GM21367 (cell line): ENCODE results near the gene RAB8A.
A peak's percentile ranks its signal among the peaks of the same experiment; 100 is the strongest.
"Not testable (repeated sequence)": the region's sequence is repeated elsewhere in the genome, so short reads cannot be mapped to it uniquely, and the experiment has no call there.

Source experiments
- ATAC-seq: cut with Tn5 transposase; IDR thresholded peaks from one replicate; pipeline ENCODE4 v1.9.1; 2021; ENCODE audit not compliant: unreplicated experiment

RAB8A gene

GRCh38 chr19:16106121-16106520, 5.6 kb upstream of the RAB8A start:
- ATAC-seq: no peak

DNA sequence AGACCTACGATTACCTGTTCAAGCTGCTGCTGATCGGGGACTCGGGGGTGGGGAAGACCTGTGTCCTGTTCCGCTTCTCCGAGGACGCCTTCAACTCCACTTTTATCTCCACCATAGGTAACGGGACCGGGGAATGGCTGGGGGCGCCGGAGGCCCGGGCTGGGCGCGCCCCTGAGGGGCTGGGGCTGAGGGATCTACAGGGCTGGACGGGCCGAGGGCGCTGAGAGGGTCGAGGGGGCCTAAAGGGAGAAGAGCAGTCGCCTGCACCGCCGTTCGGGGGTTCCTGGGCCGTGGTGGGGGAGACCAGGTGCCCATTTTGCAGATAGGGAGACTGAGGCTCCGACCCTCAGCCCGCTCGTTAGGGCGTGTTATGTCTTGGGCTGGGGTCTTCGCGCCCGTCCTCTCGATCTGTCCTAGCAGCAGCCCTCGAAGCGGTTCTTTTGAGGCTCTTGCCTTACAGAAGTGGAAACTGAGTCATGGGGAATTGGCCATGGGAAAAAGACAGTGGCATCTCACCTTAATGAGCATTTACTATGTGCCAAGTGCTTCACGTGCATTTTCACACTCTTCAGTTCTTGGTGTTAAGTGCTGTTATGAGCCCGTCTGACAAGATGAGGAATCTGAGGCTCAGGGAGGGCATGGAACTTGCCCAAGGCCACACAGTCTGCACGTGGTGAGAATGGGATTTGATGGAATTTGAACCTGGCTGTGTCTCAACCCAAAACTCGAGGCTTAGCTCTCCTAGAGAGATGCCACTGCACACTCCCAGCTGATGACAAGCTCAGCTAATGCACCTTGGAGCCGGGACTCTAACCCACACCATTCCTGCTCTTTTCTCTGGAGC, 442 bp downstream of the RAB8A start:
- ATAC-seq: no peak

DNA sequence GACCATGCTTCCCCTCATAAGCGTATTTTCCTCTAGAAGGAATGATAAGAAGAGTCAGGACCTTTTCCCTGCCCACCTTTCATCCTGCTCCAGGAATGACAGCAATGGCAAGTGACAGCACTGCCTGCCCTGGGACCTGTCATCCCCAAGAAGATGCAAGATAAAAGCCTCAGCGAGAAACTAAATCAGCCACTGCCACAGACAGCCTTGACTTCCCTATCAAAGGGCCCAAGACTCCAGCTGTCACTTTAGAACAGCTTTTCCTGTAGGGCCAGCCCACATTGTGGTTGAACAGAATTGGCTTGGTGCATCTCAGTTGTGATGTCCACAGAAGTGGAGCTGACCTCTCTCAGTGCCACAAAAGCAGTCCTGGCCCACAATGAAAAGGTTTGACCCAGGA, 1.1 kb downstream of the RAB8A start:
- ATAC-seq: no peak

GRCh38 chr19:16113727-16114126, 2.0 kb downstream of the RAB8A start:
- no peak for ATAC-seq

DNA sequence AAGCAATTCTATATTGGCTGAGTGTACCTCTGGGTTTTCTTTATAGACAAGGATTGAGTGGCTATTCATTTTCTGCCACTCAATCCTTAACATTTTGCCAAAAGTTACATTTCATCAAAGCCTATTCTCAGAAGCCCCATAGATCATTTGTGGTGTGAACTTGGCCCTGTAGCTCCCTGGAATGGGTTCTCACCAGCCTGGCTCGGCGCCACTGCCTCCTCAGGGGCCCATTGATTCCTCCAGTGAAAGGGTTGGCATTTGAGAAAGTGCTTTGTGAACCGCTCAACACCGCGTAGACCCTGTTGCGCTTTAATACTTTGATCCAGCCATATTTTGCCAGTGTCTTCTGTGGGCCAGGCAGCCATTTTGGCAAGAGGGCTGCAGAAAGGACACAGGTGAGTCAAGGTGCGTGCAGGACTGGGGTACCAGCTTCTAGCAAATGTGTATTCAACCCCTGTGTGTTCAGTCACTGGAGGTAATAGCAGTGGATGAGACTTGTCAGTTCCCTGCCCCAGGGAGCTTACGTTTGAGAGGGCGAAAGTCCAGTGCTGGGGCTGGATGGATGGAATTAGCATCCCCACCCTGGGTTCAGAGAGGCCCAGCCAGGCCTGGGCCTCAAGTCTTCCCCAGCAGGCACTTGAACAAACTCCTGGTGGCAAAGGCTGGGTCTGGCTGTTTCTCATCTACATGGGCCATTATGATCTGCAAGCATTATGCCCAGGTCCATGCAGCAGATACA, 3.8 kb downstream of the RAB8A start:
- ATAC-seq: no peak

GRCh38 chr19:16116067-16116466, 4.4 kb downstream of the RAB8A start:
- ATAC-seq: no peak

- ATAC-seq: peak; percentile 31
Measured at GRCh38 chr19:16117594-16118033, 5.9 kb downstream of the RAB8A start.

GRCh38 chr19:16118489-16119033, 6.9 kb downstream of the RAB8A start:
- ATAC-seq: peak; percentile 46

- ATAC-seq: not testable (repeated sequence)
Measured at GRCh38 chr19:16119075-16119857, 7.6 kb downstream of the RAB8A start.

DNA sequence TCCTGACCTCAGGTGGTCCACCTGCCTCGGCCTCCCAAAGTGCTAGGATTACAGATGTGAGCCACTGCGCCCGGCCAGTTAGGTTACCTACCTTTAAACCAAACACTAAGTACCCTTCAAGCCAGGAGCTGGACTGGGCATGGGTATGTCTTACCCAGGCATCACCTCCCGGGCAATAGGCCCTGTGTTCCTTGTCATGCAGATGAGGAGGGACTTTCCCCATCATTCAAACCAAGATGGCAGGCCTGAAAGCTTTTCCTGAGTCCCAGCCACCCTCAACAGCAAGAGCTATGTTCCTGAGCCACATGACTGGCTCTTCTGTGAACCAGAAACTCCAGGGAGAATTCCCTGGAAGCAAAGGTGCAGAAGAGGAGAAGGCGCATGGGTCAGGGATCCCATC, 9.5 kb downstream of the RAB8A start:
- no peak for ATAC-seq

GRCh38 chr19:16121967-16122366, 10.3 kb downstream of the RAB8A start:
- ATAC-seq: no peak

DNA sequence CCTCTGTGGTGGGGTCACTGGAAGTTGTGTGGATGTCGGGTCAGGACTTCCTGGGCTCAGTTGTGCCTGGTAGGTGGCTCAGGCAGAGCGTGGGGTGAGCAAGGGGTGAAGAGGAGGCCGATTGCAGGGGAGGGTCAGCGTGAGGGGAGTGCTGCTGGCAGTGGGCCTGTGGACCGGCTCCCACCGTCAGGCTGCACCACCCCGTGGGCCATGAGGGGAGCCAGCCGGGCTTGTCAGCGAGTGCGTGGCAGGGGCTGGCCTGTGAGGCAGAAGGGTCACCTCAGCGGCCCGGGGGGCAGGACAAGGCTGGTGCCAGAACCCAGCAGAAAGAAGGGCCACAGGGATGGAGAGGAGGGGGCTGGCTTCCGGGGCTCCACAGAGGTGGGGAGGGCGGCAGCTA, 13.3 kb downstream of the RAB8A start:
- ATAC-seq: no peak

DNA sequence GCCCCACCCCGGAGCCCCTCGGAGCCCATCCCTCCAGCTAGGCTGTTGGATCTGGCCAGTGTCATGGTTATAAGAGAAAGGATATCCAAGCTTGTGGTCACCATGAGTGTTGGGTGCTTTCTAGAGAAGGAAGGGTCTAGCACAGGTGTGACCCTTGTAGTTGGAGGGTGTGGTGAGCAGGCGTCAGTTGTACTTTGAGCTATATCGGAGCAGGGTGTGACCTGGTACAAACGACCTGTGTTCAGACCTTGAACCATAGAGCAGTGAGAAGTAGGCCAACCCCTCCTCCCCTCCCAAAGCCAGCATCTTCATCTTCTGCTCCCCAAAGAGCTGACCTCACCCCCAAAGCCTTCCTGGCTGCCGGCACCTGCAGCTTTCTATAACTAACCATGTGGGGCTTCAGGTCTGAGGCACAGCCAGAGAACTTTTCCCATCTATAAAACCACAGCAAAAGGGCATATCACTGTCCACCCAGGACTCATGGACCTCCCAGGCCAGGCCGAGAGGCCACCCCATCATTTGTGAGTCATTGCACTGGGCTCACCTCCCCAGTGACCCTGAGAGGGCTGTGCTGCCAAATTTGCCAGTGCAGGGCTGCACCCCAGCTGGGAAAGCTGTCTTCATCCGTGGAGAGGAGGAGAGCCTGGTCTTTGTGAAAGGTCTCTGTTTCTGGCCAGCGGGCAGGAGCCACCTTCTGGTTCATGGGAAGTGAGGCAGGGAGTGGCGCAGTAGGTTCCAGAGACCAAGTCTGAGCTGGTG, 14.2 kb downstream of the RAB8A start:
- no peak for ATAC-seq

DNA sequence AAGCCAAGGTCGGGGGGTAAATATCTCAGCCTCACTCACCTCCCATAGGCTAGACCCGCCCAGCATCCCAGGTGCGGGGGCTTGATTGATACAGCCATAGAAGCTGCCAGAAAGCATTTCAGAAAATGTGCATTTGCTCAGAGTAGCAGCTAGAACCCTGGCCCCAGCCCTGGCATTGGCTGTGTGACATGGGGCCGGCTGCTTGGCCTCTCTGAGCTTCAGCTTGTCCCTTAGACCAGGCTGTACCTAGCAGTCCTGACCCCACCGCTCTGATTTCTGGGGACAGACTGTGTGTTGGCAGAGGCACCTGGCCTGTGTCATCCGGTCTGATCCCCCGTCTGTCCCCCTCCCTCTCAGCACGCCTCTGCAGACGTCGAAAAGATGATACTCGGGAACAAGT, 15.4 kb downstream of the RAB8A start:
- ATAC-seq: no peak

- ATAC-seq: no peak
Measured at GRCh38 chr19:16127776-16128371, 16.2 kb downstream of the RAB8A start.

GRCh38 chr19:16131648-16132047, 20.0 kb downstream of the RAB8A start:
- no peak for ATAC-seq

DNA sequence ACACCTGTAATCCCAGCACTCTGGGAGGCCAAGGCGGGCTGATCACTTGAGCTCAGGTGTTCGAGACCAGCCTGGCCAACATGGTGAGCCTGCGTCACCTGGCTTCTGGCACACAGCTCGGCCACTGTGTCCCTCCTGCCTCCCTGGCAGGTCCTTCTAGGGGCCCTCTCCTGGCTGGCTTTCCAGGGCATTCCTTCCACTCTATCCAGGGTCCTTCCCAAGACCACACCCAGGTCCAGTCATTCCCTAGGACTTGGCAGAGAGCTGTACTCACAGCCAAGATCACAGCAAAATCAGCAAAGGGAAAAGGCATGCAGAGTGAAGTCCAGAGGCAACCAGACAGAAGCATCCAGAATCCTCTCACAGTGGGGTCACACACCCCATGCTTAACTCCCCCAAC, 22.1 kb downstream of the RAB8A start:
- no peak for ATAC-seq

DNA sequence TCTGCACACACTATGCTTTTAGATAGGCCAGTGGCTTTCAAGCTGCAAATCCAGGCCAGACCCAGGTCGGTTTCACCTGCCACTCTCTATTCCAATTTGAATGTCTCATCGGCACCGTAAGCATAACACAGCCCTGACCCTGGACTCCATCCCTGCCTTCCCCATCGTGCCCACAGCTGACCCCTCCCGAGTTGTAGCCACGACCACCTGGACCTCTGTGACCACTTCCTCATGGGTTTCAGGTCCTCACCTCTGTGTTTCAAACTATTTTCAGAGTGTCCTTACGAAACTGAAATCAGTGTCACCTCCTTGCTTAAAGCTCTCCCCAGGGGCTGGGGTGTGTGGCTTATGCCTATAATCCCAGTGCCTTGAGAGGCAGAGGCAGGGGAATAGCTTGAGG, 22.8 kb downstream of the RAB8A start:
- no peak for ATAC-seq

- ATAC-seq: no peak
Measured at GRCh38 chr19:16135430-16136127, 23.9 kb downstream of the RAB8A start.
